ENCODE results near the gene RAPGEF6. TPM values are rescaled to one million over a fixed set of nuclear protein-coding genes. Genes with fewer than 3 reads are reported as not detected.

Gene RAPGEF6
- total and polyA plus RNA-seq, 2 experiments from 2014 or later: 9.5 to 20.3 TPM

DNA sequence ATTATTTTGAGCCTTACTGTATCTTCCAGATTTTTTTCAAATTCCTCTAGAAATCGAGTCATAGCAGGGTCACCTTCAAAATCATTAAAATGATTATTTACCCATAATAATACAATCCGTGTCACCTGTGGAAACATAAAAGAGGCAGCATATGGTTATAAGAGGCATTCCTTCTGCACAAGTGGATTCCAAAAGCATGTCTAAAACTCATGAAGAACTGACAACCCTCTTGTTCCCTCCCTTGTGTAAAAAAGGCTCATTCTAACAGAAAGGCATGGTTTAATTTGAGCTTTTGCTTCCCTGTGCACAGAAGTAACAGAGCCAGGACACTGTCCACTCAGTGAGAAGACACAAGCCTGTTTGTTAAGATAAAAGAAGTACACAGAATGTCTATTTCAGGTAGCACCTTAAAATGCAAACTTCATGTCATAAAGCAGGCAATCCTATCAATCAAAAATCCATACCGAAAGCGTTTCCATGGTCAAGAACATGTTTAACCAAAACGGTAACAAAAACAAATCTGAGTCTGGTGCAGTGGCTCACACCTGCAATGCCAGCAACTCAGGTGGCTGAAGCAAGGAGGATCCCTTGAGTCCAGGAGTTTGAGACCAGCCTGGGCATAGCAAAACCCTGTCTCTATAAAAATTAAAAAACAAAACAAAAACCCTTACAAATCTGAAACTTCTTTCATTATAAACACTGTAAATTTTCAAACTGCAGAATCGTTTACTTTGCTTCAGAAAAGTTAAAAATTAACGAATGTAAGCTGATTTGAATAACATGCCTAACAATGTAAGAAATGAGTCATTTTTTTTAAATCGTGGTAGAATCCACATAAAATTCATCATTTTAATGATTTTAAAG, 139.3 kb downstream of the RAPGEF6 start:
- ATAC-seq (no peak), DNase-seq (ENCODE audit: low spot score) (no peak)
- H3K27ac Mint-ChIP-seq: no peak overlapping the region
- Histone ChIP-seq H3K4me1 (ENCODE audit: insufficient read depth) (no peaks in the 10 kb centered on the region), H3K79me2 (replicated peaks; ENCODE audit: insufficient read depth) (no peaks in the 10 kb centered on the region), H3K4me3 (no peak overlapping the region), H3K4me2 (no peak overlapping the region), H3F3A (replicated peaks; ENCODE audit: low read depth) (no peaks in the 10 kb centered on the region), H2AFZ (no peak overlapping the region), H3K9me2 (ENCODE audit: insufficient read depth) (no peaks in the 10 kb centered on the region), H3K27ac (ENCODE audit: low read depth) (no peak overlapping the region), H3K27me3 (ENCODE audit: insufficient read depth) (no peaks in the 10 kb centered on the region), H3K36me3 (ENCODE audit: insufficient read depth) (0 out of 2 replicates have a peak, but pooled peaks cover 4% of the 10 kb centered on the region), H4K20me1 (replicated peaks; ENCODE audit: insufficient read depth) (no peaks in the 10 kb centered on the region; the same call in 1 of the 2 replicates)
- peaks cover 6% of the 10 kb centered on the region; the same call in 2 of the 3 replicates for H3K36me3 Mint-ChIP-seq (ENCODE audit: low read depth)
- no peaks in the 10 kb centered on the region for H3K9me3 Mint-ChIP-seq
- H3K4me1 Mint-ChIP-seq: no peaks in the 10 kb centered on the region
- H3K27me3 Mint-ChIP-seq (ENCODE audit: insufficient read depth, low read depth, poor library complexity): no peaks in the 10 kb centered on the region
- H3K4me3 Mint-ChIP-seq: no peak overlapping the region
- TF ChIP-seq EZH2 (IDR thresholded peaks at IDR 0.05; ENCODE audit: low read depth, unreplicated experiment): no peak
- no peak for TF ChIP-seq JUNB (IDR thresholded peaks at IDR 0.05; ENCODE audit: unreplicated experiment)
- TF ChIP-seq POLR2AphosphoS5 (IDR thresholded peaks at IDR 0.05; ENCODE audit: low read depth): no peak
- TF ChIP-seq CREB1 (CRISPR knock-in tag; IDR thresholded peaks at IDR 0.05; ENCODE audit: low read depth): no peak
- TF ChIP-seq ZNF331 (CRISPR knock-in tag; IDR thresholded peaks at IDR 0.05; ENCODE audit: low read depth): no peak
- TF ChIP-seq EZH2phosphoT487 (IDR thresholded peaks at IDR 0.05; ENCODE audit: unreplicated experiment): no peak
- TF ChIP-seq NANOG (IDR thresholded peaks at IDR 0.05; ENCODE audit: borderline replicate concordance): no peak
- TF ChIP-seq, protein P1, sequence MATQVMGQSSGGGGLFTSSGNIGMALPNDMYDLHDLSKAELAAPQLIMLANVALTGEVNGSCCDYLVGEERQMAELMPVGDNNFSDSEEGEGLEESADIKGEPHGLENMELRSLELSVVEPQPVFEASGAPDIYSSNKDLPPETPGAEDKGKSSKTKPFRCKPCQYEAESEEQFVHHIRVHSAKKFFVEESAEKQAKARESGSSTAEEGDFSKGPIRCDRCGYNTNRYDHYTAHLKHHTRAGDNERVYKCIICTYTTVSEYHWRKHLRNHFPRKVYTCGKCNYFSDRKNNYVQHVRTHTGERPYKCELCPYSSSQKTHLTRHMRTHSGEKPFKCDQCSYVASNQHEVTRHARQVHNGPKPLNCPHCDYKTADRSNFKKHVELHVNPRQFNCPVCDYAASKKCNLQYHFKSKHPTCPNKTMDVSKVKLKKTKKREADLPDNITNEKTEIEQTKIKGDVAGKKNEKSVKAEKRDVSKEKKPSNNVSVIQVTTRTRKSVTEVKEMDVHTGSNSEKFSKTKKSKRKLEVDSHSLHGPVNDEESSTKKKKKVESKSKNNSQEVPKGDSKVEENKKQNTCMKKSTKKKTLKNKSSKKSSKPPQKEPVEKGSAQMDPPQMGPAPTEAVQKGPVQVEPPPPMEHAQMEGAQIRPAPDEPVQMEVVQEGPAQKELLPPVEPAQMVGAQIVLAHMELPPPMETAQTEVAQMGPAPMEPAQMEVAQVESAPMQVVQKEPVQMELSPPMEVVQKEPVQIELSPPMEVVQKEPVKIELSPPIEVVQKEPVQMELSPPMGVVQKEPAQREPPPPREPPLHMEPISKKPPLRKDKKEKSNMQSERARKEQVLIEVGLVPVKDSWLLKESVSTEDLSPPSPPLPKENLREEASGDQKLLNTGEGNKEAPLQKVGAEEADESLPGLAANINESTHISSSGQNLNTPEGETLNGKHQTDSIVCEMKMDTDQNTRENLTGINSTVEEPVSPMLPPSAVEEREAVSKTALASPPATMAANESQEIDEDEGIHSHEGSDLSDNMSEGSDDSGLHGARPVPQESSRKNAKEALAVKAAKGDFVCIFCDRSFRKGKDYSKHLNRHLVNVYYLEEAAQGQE (IDR thresholded peaks at IDR 0.05; ENCODE audit: unreplicated experiment): no peak
- TF ChIP-seq, protein P2, sequence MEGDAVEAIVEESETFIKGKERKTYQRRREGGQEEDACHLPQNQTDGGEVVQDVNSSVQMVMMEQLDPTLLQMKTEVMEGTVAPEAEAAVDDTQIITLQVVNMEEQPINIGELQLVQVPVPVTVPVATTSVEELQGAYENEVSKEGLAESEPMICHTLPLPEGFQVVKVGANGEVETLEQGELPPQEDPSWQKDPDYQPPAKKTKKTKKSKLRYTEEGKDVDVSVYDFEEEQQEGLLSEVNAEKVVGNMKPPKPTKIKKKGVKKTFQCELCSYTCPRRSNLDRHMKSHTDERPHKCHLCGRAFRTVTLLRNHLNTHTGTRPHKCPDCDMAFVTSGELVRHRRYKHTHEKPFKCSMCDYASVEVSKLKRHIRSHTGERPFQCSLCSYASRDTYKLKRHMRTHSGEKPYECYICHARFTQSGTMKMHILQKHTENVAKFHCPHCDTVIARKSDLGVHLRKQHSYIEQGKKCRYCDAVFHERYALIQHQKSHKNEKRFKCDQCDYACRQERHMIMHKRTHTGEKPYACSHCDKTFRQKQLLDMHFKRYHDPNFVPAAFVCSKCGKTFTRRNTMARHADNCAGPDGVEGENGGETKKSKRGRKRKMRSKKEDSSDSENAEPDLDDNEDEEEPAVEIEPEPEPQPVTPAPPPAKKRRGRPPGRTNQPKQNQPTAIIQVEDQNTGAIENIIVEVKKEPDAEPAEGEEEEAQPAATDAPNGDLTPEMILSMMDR (conservative IDR thresholded peaks at IDR 0.05; ENCODE audit: low read depth in 2 of 2): no peak
- TF ChIP-seq, protein P3, sequence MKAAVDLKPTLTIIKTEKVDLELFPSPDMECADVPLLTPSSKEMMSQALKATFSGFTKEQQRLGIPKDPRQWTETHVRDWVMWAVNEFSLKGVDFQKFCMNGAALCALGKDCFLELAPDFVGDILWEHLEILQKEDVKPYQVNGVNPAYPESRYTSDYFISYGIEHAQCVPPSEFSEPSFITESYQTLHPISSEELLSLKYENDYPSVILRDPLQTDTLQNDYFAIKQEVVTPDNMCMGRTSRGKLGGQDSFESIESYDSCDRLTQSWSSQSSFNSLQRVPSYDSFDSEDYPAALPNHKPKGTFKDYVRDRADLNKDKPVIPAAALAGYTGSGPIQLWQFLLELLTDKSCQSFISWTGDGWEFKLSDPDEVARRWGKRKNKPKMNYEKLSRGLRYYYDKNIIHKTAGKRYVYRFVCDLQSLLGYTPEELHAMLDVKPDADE (IDR thresholded peaks at IDR 0.05): no peak
- no peak for TF ChIP-seq ZNF114 (CRISPR knock-in tag; IDR thresholded peaks at IDR 0.05)
- no peak for TF ChIP-seq STAT1 (IDR thresholded peaks at IDR 0.05; ENCODE audit: unreplicated experiment)

Data from GM23338 (cell line).